Stomach (tissue), 9 donors: ENCODE results near the gene AZIN2. TPM values are rescaled to one million over a fixed set of nuclear protein-coding genes. Genes with fewer than 3 reads are reported as not detected.

Source experiments
- DNase-seq, 2 donors: peaks; one replicate each; pipeline versions ENCODE4 v3.0.0 to v3.0.0-alpha.2; 2013 to 2019
- H3K27ac ChIP-seq, 5 donors: fragments of 200-600 bp in 4 of 5; sonication (generic) in 4 of 5; one replicate each; pipeline ENCODE4 v1.5.1; 2013 to 2019; ENCODE audit warnings: mild to moderate bottlenecking in 1 of 5, moderate library complexity in 1 of 5
- H3K27me3 ChIP-seq, 3 donors: fragments of 200-600 bp; sonication (generic); one replicate each; pipeline ENCODE4 v1.5.1; 2017 to 2019; ENCODE audit warnings: mixed run types in 1 of 3
- H3K36me3 ChIP-seq, 4 donors: fragments of 200-600 bp; sonication (generic); 1 replicate in 3 of 4; 2 replicates in 1 of 4; pipeline ENCODE4 v1.5.1; 2016 to 2019
- H3K4me1 ChIP-seq, 4 donors: fragments of 200-600 bp; sonication (generic); one replicate each; pipeline ENCODE4 v1.5.1; 2016 to 2019
- H3K4me3 ChIP-seq, 4 donors: fragments of 200-600 bp; sonication (generic) in 3 of 4; one replicate each; pipeline ENCODE4 v1.5.1; 2016 to 2019; ENCODE audit warnings: mild to moderate bottlenecking in 1 of 4
- H3K9me3 ChIP-seq, 4 donors: fragments of 200-600 bp; sonication (generic); one replicate each; pipeline ENCODE4 v1.5.1; 2016 to 2019
- CTCF ChIP-seq, 7 experiments: fragments of 450-650 bp in 4 of 7; fragments of 200-600 bp in 3 of 7; sonication (generic) in 3 of 7; IDR thresholded peaks; one replicate each; pipeline ENCODE4 v1.5.1; 2016 to 2019; ENCODE audit warnings: antibody characterized with exemption in 7 of 7, control low read depth in 2 of 7, mild to moderate bottlenecking in 1 of 7
- EP300 ChIP-seq: sonication (generic); formaldehyde crosslinking; IDR thresholded peaks from one replicate; pipeline ENCODE4 v1.6.1; 2017; ENCODE audit warnings: antibody characterized with exemption
- POLR2A ChIP-seq, 4 donors: fragments of 450-650 bp; IDR thresholded peaks; one replicate each; pipeline ENCODE4 v1.6.1; 2016; ENCODE audit warnings: antibody characterized with exemption in 4 of 4, control low read depth in 2 of 4, mild to moderate bottlenecking in 1 of 4, moderate library complexity in 1 of 4
- POLR2AphosphoS5 ChIP-seq, 3 donors: sonication (generic); formaldehyde crosslinking; IDR thresholded peaks; one replicate each; pipeline ENCODE4 v1.6.1; 2016; ENCODE audit warnings: antibody characterized with exemption in 3 of 3
- WGBS, 5 donors: extraction: QIAGEN DNeasy Blood & Tissue Kit in 3 of 5; methylation state at CpG; one replicate each; pipeline versions ENCODE4 v1.1.5 to v1.1.7; 2013 to 2018; 5-methylcytosine and 5-hydroxymethylcytosine counted together
- intact Hi-C: fragments of 100-400 bp; cut with DNase I; formaldehyde crosslinking; loops from one replicate; pipeline ENCODE4 v1.15.1; 2023; ENCODE audit warnings: low total_unique reads
- polyA plus RNA-seq, 3 donors: library from polyadenylated mRNA; stranded (reverse); fragments of 200-250 nt; gene quantifications; one replicate each; pipeline ENCODE4 v1.2.3, GENCODE V29; 2013
- total RNA-seq, 5 donors: library from RNA; depleted of rRNA; stranded (reverse); fragments of >200 nt; gene quantifications; one replicate each; pipeline versions ENCODE4 v1.1.0 to v1.2.3, GENCODE V29; 2014 to 2016
- donor health status: healthy with polysubstance abuse.
- donor health status: Bipolar disorder and iron deficiency.
- donor health status: healthy.

AZIN2 gene
- total and polyA plus RNA-seq, 8 donors, result 0.61 to 39.7 (median 2.0) TPM; not detected in 1

DNA sequence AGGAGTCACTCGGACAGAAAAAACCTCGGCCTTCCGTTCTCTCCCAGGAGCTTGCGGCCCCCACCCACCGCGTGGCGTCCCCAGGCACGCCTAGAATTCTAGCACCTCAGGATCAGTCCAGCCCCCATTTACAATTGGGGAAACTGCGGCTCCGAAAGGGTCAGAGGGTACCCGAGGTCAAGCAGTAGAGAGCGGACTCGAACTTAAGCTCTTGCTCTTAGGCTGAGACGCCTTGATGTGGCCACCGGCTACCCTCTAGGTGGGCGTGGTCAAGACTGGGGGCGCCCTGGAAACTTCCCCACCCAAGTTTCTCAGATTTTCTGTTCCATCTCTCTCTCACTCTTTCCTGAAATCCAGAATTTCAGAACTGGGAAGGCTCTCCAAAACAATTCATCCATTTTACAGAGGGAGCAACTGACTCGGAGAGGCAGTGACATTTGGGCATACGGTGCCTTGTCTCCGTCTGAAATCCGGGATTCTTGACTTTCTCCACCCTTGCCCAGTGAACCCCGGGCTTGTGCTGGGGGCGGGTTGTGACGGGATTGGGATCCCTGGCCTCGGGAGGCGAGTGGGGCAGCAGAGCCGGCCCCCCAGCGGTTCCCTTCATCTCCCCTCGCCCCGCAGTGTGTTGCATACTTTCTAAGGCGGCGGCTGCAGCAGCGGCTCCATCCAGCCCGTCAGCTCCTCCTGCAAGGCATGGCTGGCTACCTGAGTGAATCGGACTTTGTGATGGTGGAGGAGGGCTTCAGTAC lies 777 bp downstream of the AZIN2 start:
- peaks cover 10 to 24% (median 23%) of the 10 kb centered on the region in 4 donors for H3K4me1 ChIP-seq
- peaks cover 0 to 6% (median 0%) of the 10 kb centered on the region in 3 donors for H3K27me3 ChIP-seq
- no peaks in the 10 kb centered on the region for H3K9me3 ChIP-seq
- peak overlapping the region in 3 of 5 donors; percentile 50 to 74 (median 67) for H3K27ac ChIP-seq
- peak in 1 of 2 donors; percentile 37 for DNase-seq
- peak overlapping the region; percentile 64 to 87 (median 74) for H3K4me3 ChIP-seq
- TF ChIP-seq POLR2A (IDR thresholded peaks at IDR 0.05) (no peak), CTCF (IDR thresholded peaks at IDR 0.05) (no peak)
- intact Hi-C loops, result no loop called here
- H3K36me3 ChIP-seq, result no peaks in the 10 kb centered on the region
- 2 to 9% (median 5%) methylated on average over 22 to 35 of the region's 35 CpGs for WGBS, 5 donors

GRCh38 chr1:33082575-33083108 lies 1.7 kb downstream of the AZIN2 start:
- Histone ChIP-seq H3K36me3 (no peaks in the 10 kb centered on the region), H3K9me3 (no peaks in the 10 kb centered on the region), H3K4me1 (peaks cover 10 to 24% (median 23%) of the 10 kb centered on the region in 4 donors), H3K27ac (no peak overlapping the region), H3K27me3 (peaks cover 0 to 6% (median 0%) of the 10 kb centered on the region in 3 donors), H3K4me3 (no peak overlapping the region)
- intact Hi-C loops, result no loop called here
- 73 to 80% (median 77%) methylated on average over 6 of the region's 6 CpGs for whole genome bisulfite sequencing, 5 donors
- no peak for DNase-seq
- TF ChIP-seq POLR2A (IDR thresholded peaks at IDR 0.05), result no peak
- TF ChIP-seq POLR2AphosphoS5 (IDR thresholded peaks at IDR 0.05), result no peak
- TF ChIP-seq EP300, result no peak
- TF ChIP-seq CTCF (IDR thresholded peaks at IDR 0.05), result no peak

DNA sequence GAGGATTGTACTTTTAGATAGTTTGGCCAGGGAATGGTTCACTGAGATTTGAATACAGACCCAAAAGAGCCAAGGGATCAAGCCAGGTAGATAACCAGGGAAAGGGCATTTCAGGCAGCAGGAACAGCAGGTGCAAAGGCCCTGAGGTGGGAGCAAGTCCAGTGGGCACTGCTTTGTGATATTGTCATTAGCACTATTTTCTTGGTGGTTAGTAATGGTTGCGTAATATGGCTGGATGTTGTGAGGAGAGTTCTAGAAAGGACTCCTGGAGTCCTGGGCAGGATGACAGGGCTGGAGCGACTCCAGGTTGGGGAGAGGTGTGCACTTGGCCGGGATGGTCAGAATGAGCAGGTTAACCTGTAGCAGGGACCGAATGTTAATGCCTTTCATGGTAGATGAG lies 4.4 kb downstream of the AZIN2 start:
- 83 to 92% (median 86%) methylated on average over 4 of the region's 4 CpGs for WGBS, 5 donors
- TF ChIP-seq CTCF (IDR thresholded peaks at IDR 0.05) (no peak), POLR2A (IDR thresholded peaks at IDR 0.05) (no peak)
- intact Hi-C loops, result no loop called here
- Histone ChIP-seq H3K27me3 (peaks cover 0 to 6% (median 0%) of the 10 kb centered on the region in 3 donors), H3K36me3 (peaks cover 0 to 7% (median 0%) of the 10 kb centered on the region in 4 donors), H3K4me1 (peaks cover 10 to 22% (median 18%) of the 10 kb centered on the region in 4 donors), H3K4me3 (no peak overlapping the region), H3K9me3 (no peaks in the 10 kb centered on the region), H3K27ac (no peak overlapping the region)
- DNase-seq, result no peak

DNA sequence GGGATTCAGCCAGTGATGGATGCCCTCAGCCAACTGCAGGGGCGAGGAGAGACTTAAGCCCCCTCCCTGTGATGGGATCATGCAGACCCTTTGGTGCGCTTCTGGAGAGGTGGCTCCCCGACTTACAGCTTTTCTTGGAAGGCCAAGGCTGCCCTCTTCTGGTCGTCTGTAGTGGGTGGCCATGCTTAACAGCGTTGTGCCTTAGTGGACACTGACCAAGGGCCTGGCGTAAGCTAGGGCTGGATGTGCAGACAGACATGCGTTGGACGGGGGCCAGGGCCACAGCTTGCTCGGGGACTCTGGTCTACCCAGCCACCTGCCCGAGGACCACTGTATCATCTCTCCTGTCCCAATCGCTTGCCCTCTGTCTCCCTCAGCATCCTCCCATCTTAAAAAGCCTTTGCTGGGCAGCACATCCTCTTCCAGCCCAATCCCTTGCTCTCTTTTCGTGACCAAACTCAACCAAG lies 5.5 kb downstream of the AZIN2 start:
- Histone ChIP-seq H3K4me1 (peaks cover 7 to 14% (median 9%) of the 10 kb centered on the region in 4 donors), H3K27me3 (peaks cover 0 to 6% (median 0%) of the 10 kb centered on the region in 3 donors), H3K36me3 (peaks cover 0 to 7% (median 0%) of the 10 kb centered on the region in 4 donors), H3K27ac (no peak overlapping the region), H3K9me3 (no peaks in the 10 kb centered on the region), H3K4me3 (no peak overlapping the region)
- intact Hi-C loops, result no loop called here
- TF ChIP-seq POLR2A (IDR thresholded peaks at IDR 0.05) (no peak), CTCF (IDR thresholded peaks at IDR 0.05) (peak in 5 of 7 experiments; percentile 52 to 70 (median 65))
- DNase-seq, result peak; percentile 77 to 89
- 20 to 32% (median 26%) methylated on average over 11 to 12 of the region's 12 CpGs for WGBS, 5 donors
